HG03103 (cell line): ENCODE results near the gene RABGAP1.

Experiments used
- ATAC-seq: cut with Tn5 transposase; IDR thresholded peaks from one replicate; pipeline ENCODE4 v1.9.1; 2021; ENCODE audit warnings: low read depth; ENCODE audit not compliant: unreplicated experiment

The RABGAP1 gene

DNA sequence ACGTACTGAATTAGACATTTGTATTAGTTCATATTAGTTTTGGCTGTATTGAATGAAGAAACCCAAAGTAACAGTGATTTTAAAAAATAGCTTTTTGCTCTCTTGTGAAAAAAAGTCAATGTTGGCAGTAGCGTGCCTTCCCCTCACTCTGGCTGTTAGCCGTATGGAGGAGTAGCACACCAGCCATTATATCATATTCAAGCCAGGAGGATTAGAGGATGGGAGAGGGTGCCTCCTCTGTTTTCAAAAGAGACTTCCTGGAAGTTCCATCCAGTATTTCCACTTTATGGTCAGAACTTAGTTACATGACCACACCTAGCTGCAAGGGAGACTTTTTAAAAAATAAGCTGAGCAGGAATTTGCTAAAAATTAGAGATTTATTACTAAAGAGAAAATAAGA lies 133.8 kb downstream of the RABGAP1 start:
- no peak for ATAC-seq

GRCh38 chr9:123080444-123080843 lies 139.6 kb downstream of the RABGAP1 start:
- ATAC-seq, result no peak

GRCh38 chr9:123081824-123082223 lies 141.0 kb downstream of the RABGAP1 start:
- no peak for ATAC-seq

DNA sequence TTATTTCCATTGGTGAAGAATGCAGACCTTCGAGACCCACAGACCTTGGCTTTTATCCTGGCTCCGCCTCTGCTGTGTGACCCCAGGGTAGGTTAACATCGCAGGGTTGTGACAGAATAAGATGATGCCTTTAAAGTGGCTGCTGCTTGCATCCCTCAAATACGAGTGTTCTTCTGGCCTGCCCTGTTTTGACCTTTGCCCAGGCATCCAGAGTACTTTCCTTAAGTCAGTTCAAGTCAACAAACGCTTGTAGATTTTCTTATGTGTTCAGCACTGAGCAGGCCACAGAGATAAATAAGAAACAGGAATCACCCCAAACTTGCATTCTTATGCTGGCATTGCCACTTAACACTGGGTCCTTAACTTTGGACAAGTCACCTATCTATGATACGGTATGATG lies 142.9 kb downstream of the RABGAP1 start:
- ATAC-seq, result no peak

- no peak for ATAC-seq
These were observed 143.4 kb downstream of the RABGAP1 start for GRCh38 chr9:123084256-123084655.

DNA sequence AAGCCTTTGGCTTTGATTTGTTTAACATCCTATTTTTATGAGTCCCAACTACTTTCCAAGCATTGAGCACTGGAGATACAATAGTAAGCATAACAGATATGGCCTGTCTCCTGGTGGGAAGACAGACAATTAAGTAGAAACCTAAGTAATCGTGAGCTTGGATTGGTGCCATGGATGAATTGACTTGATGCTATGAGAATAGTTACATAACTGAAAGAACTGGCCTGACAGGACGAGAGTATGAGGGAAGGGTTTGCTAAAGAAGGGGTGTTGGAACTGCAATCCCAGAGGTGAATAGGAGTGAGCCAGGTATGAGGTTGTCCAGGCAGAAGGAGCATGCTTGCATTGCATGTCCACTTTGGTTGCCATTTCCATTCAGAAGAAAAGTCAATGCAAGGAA lies 145.1 kb downstream of the RABGAP1 start:
- no peak for ATAC-seq

DNA sequence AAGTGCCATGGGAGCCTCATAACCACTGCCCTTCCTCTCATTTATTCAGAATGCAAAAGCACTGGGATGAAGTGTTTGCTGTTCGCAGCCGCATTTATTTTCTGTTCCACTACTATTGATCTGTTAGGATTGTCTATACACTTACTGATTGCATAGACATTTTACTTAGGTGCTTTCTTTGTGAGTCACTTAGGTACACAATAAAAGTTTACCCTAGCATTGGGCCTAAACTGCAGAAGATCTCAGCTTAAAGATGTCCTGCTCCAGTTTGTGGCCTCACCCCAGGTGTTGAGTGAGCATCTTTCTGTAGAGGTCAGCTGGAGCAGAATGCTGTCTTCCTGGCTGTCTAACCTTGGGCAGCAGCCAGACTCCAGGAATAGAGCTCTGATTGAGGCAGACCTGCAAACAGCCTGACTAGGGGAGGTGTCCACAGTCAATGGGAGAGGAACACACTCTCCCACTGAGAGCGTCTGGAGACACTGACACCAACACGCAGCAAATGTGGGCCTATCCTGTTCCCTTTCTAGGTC lies 146.6 kb downstream of the RABGAP1 start:
- no peak for ATAC-seq

GRCh38 chr9:123089040-123089439 lies 148.2 kb downstream of the RABGAP1 start:
- ATAC-seq, result no peak

DNA sequence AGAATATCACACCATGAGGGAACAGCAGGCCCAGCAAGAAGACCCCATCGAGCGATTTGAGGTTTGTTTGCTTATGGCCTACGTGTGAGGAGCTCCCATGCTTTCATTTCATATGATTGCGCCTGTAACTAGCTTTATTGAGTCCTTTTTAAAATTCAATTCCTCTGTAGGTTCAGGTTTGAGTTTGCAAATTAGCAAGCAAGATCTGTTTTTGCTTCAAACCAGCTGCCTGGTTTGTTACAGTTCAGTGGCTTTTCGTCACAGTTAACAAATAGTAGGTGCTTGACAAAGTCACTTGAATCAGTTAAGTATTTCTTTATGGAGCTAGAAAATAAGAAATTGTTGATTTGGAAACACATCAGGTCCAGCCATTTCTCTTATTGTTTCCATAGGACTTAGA lies 149.0 kb downstream of the RABGAP1 start:
- no peak for ATAC-seq

DNA sequence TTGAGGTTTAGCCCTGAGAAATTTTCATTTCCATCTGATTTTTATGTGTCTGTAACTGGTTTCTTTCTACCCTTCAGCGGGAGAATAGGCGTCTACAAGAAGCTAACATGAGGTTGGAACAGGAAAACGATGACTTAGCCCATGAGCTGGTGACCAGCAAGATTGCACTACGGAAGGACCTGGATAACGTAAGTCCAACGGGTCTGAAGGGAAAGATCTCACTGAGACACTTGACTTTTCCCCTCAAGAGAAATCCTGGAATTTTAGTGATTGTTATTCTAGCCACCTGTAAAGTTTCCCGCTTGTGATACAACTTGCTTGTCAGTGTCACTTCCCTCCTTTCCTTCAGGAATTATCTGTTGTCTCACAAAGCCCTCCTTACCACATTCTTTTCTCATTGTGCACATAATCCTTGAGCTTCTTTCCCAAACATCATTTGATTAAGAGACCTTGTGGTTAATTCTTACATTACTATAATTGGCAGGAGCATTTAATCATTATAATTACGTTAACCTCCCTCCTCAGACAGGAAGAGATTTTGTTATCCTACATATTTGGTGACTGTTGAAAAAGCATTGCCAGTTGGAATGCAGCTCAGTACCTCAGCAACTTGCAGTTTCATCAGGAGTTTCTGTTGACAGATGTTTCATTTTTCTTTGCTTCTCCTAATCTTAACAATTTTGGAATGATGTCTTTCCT lies 149.5 kb downstream of the RABGAP1 start:
- no peak for ATAC-seq

GRCh38 chr9:123090956-123091355 lies 150.1 kb downstream of the RABGAP1 start:
- ATAC-seq, result no peak

DNA sequence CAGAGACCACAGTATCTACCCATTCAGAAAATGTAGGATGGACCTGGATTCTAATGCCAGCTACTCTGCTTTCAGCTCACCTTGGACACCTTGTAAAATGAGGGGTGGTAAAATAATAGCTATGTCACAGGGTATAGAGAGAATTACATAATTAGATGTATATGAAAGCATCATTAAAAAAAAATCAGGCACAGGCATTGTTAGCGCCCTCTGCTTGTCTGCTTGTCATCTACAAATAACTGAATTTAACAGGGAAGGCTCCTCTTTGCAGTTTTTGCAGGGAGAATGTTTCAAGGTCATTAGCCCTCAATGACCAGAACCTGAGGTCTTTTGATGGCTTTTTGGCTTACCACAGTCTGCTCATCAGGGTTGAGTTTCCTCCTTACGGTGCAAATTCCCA lies 150.6 kb downstream of the RABGAP1 start:
- ATAC-seq, result no peak

DNA sequence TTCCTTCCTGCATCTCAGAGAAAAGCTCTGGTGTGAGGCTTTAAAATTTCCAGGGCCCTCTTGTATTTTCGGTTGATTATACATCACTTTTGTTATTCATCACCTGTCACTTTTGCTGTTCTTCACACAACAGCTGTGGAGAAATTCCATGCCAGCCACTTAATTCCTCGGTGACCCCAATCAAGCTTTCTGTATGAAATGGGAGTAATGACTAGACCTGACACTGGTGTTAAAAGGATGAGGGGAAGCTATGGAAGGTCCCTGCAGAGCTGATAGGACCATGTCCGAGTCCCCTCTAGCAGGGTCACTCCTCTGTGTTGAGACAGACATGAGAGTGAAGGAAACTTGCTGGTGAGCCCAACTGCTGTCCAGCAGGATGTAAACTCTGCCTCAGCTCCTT lies 152.3 kb downstream of the RABGAP1 start:
- ATAC-seq, result no peak

DNA sequence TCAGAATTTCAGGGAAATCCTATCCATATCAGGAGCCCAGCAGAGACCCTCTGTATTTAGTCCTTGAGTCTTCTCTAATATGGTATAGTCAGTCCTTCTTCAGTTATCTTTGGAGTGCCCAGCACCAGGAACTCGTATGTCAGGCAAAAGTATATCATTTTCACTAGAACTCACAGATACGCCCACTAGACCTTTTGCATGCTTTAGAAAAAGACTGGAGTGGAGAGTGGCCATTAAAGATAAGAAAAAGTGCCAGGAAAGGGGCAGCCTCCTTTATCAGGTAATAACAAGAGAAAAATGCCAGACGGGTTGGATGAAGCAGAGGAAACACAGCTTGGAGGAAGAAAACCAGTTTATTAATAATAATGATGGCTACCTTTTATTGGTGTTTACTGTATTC lies 156.2 kb downstream of the RABGAP1 start:
- no peak for ATAC-seq

- ATAC-seq, result no peak
These were observed 156.7 kb downstream of the RABGAP1 start for GRCh38 chr9:123097430-123098095.

DNA sequence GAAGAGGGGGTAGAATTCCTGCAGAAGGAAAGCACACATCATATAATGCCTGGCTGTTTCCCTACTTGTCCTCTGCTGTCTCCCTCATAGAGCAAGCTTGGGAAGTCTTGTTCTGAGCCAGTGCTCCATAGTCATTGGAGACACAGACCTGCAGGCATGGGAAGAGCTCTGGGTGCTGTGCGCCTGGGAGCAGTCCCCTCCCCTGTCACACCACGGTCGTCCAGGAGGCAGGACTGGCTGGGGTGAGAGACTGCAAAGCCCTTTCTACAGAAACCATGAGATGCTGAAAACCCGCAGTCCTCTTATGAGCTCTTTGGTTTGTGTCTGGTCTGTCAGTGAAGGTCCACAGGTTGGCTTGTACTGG lies 157.3 kb downstream of the RABGAP1 start:
- no peak for ATAC-seq

GRCh38 chr9:123099042-123099441 lies 158.2 kb downstream of the RABGAP1 start:
- no peak for ATAC-seq

DNA sequence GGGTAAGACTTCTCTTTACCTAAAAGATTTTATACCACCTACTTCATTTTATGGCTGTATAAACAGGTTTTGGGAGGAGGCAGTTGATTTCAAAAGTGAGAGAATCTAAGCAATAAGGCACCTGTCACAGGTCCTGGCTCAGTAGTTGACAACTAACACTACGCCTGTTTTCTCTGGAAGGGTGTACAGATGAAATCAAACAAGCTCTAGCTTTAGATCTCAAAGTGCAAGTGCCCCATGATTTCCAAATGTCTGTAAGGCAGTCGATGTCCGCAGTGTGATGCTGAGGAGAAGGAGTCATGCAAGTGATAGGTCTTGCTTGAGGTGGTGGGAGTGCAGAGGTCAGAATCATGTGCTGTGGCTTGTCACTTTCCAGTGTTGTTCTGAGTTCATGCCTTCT lies 158.7 kb downstream of the RABGAP1 start:
- ATAC-seq, result no peak

GRCh38 chr9:123102375-123103113 lies 161.7 kb downstream of the RABGAP1 start:
- ATAC-seq, result no peak

DNA sequence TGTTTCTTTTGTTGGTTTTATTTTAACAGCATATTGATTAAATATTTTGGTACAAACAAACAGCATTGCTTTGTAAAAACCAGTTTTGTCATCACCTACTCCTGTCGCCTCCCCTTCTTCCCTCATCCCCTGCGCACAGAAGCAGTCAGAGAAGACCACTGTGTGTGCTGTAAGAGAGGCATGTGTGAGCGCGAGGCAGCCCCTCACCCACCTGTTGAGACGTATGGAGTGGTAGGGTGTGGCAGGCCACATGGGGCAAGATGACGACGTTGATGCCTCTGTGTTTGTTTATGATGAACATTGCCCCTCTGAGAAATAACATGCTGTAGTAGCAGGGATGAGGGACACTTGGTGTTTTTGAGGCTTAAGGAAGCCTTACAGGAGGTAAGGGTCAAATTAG lies 164.0 kb downstream of the RABGAP1 start:
- ATAC-seq, result no peak

GRCh38 chr9:123105490-123105889 lies 164.7 kb downstream of the RABGAP1 start:
- no peak for ATAC-seq
